Upper lobe of left lung (tissue), 6 donors: Measurements from ENCODE around the gene EXOC6B. TPM values are rescaled to one million over a fixed set of nuclear protein-coding genes. Genes with fewer than 3 reads are reported as not detected.

Experiments
- ATAC-seq, 2 donors: fragments of 200-7000 bp; cut with Tn5 transposase; one replicate each; pipeline ENCODE4 v1.9.1; 2022; ENCODE audit warnings: mild to moderate bottlenecking in 2 of 2, moderate library complexity in 2 of 2; ENCODE audit not compliant: low FRiP score in 2 of 2
- DNase-seq, 2 donors: peaks; one replicate each; pipeline ENCODE4 v3.0.0-alpha.2; 2019 to 2020
- H3K27ac ChIP-seq, 4 donors: fragments of 200-600 bp; sonication (generic); one replicate each; pipeline ENCODE4 v1.5.1; 2016 to 2019
- H3K27me3 ChIP-seq, 4 donors: fragments of 200-600 bp; sonication (generic); one replicate each; pipeline ENCODE4 v1.5.1; 2017 to 2019
- H3K36me3 ChIP-seq, 4 donors: fragments of 200-600 bp; sonication (generic); one replicate each; pipeline ENCODE4 v1.5.1; 2016 to 2019
- H3K4me1 ChIP-seq, 4 donors: fragments of 200-600 bp; sonication (generic); one replicate each; pipeline ENCODE4 v1.5.1; 2018 to 2019
- H3K4me3 ChIP-seq, 4 donors: fragments of 200-600 bp; sonication (generic); one replicate each; pipeline ENCODE4 v1.5.1; 2017 to 2019; ENCODE audit warnings: mild to moderate bottlenecking in 2 of 4, moderate library complexity in 1 of 4
- H3K9me3 ChIP-seq, 4 donors: fragments of 200-600 bp; sonication (generic); one replicate each; pipeline ENCODE4 v1.5.1; 2018 to 2019
- EP300 ChIP-seq, 4 donors: sonication (generic); formaldehyde crosslinking; IDR thresholded peaks; one replicate each; pipeline ENCODE4 v1.5.1; 2017; ENCODE audit warnings: antibody characterized with exemption in 4 of 4, control low read depth in 2 of 4
- POLR2A ChIP-seq, 4 donors: fragments of 450-650 bp; IDR thresholded peaks; one replicate each; pipeline ENCODE4 v1.5.1; 2016 to 2017; ENCODE audit warnings: antibody characterized with exemption in 4 of 4, mild to moderate bottlenecking in 2 of 4
- POLR2AphosphoS5 ChIP-seq, 2 donors: sonication (generic); formaldehyde crosslinking; IDR thresholded peaks; one replicate each; pipeline ENCODE4 v1.5.1; 2017; ENCODE audit warnings: antibody characterized with exemption in 2 of 2
- WGBS, 2 donors: methylation state at CpG; one replicate each; pipeline ENCODE4 v1.1.5; 2017 to 2018; 5-methylcytosine and 5-hydroxymethylcytosine counted together
- total RNA-seq, 6 donors: library from RNA; depleted of rRNA in 4 of 6; stranded (reverse); fragments of >200 nt in 4 of 6; gene quantifications; one replicate each; pipeline versions ENCODE4 v1.1.0 to v1.2.1, GENCODE V29; 2016 to 2021
- TF ChIP-seq, protein P1 (sequence below), 6 experiments: fragments of 450-650 bp in 4 of 6; fragments of 200-600 bp in 2 of 6; sonication (generic) in 2 of 6; IDR thresholded peaks; one replicate each; pipeline ENCODE4 v1.5.1; 2016 to 2019; ENCODE audit warnings: antibody characterized with exemption in 6 of 6
- donor health status: DM: no; HTN: no; CAD: no; lungs with moderate emphysema.
- donor health status: DM: no; HTN: yes; CAD: no; lungs with severe emphysema.

Gene EXOC6B
- total RNA-seq, 6 donors from 2014 or later, result 11.0 to 56.6 (median 24.0) TPM

GRCh38 chr2:72513011-72513410, 312.8 kb downstream of the EXOC6B start:
- ATAC-seq (no peak), DNase-seq (no peak)
- H3K4me3 ChIP-seq, result no peak overlapping the region
- TF ChIP-seq POLR2A (IDR thresholded peaks at IDR 0.05) (no peak), EP300 (IDR thresholded peaks at IDR 0.05) (no peak), POLR2AphosphoS5 (IDR thresholded peaks at IDR 0.05) (no peak)
- TF ChIP-seq, protein P1, sequence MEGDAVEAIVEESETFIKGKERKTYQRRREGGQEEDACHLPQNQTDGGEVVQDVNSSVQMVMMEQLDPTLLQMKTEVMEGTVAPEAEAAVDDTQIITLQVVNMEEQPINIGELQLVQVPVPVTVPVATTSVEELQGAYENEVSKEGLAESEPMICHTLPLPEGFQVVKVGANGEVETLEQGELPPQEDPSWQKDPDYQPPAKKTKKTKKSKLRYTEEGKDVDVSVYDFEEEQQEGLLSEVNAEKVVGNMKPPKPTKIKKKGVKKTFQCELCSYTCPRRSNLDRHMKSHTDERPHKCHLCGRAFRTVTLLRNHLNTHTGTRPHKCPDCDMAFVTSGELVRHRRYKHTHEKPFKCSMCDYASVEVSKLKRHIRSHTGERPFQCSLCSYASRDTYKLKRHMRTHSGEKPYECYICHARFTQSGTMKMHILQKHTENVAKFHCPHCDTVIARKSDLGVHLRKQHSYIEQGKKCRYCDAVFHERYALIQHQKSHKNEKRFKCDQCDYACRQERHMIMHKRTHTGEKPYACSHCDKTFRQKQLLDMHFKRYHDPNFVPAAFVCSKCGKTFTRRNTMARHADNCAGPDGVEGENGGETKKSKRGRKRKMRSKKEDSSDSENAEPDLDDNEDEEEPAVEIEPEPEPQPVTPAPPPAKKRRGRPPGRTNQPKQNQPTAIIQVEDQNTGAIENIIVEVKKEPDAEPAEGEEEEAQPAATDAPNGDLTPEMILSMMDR (IDR thresholded peaks at IDR 0.05), result no peak
- 95 to 96% methylated on average over 3 of the region's 3 CpGs for WGBS, 2 donors
- no peaks in the 10 kb centered on the region for H3K4me1 ChIP-seq
- H3K9me3 ChIP-seq, result no peaks in the 10 kb centered on the region
- no peak overlapping the region for H3K27ac ChIP-seq
- H3K36me3 ChIP-seq, result peaks cover 0 to 6% (median 0%) of the 10 kb centered on the region in 4 donors
- H3K27me3 ChIP-seq, result no peaks in the 10 kb centered on the region

DNA sequence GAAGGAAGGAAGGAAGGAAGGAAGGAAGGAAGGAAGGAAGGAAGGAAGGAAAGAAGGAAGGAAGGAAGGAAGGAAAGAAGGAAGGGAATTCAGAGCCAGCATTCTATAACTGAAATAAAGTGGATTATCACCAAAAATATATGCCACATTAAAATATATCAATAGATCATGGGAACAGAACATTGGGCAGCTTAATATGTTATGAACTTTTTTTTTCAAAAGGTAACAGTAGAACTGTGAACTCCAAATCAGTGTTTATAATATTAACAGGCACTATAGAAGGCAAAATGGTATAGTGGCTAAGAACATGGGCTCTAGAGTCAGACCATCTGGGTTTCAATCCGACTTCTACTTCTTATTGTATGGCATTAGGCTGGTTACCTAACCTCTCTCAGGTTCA, 313.5 kb downstream of the EXOC6B start:
- WGBS, 2 donors, result 90% methylated on average over 1 of the region's 1 CpG

GRCh38 chr2:72511906-72512305, 313.9 kb downstream of the EXOC6B start:
- Histone ChIP-seq H3K9me3 (no peaks in the 10 kb centered on the region), H3K4me3 (no peak overlapping the region), H3K36me3 (peaks cover 0 to 6% (median 0%) of the 10 kb centered on the region in 4 donors), H3K27ac (no peak overlapping the region), H3K4me1 (no peaks in the 10 kb centered on the region), H3K27me3 (no peaks in the 10 kb centered on the region)
- ATAC-seq (no peak), DNase-seq (no peak)
- TF ChIP-seq, protein P1 (IDR thresholded peaks at IDR 0.05), result no peak
- TF ChIP-seq EP300 (IDR thresholded peaks at IDR 0.05) (no peak), POLR2AphosphoS5 (IDR thresholded peaks at IDR 0.05) (no peak), POLR2A (IDR thresholded peaks at IDR 0.05) (no peak)
- WGBS, 2 donors, result 92 to 94% methylated on average over 1 of the region's 1 CpG

More for the DNA sequence above, 313.5 kb downstream of the EXOC6B start:
- H3K27ac ChIP-seq, result no peak overlapping the region
- H3K9me3 ChIP-seq, result no peaks in the 10 kb centered on the region
- ATAC-seq, result no peak
- no peaks in the 10 kb centered on the region for H3K27me3 ChIP-seq
- peaks cover 0 to 6% (median 0%) of the 10 kb centered on the region in 4 donors for H3K36me3 ChIP-seq
- TF ChIP-seq EP300 (IDR thresholded peaks at IDR 0.05) (no peak), POLR2A (IDR thresholded peaks at IDR 0.05) (no peak), POLR2AphosphoS5 (IDR thresholded peaks at IDR 0.05) (no peak)
- TF ChIP-seq, protein P1 (IDR thresholded peaks at IDR 0.05), result no peak
- no peak overlapping the region for H3K4me3 ChIP-seq
- no peak for DNase-seq
- no peaks in the 10 kb centered on the region for H3K4me1 ChIP-seq

- no peak for DNase-seq
- 87 to 100% methylated on average over 2 of the region's 2 CpGs for WGBS, 2 donors
Measured at GRCh38 chr2:72497763-72498162, 328.1 kb downstream of the EXOC6B start.

DNA sequence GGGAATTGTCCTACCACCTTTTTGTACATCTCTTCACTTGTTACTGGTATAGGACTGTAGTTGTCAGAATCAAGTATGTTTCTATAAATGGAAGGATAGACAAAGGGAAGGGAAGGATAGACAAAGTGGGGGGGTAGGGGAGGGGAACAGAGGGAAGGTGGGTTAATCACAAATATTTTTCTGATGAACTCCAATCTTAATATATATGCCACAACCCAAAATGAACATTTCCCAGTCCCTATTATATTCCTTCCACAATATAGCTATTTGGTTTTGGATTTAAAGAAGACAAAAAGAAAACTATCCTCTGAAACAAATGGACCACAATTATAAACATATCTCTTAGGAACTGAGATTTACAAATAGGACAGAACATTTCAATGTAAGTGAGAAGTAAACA, 329.4 kb downstream of the EXOC6B start:
- Histone ChIP-seq H3K4me1 (no peaks in the 10 kb centered on the region), H3K9me3 (no peaks in the 10 kb centered on the region), H3K27ac (no peak overlapping the region), H3K27me3 (no peaks in the 10 kb centered on the region), H3K4me3 (no peak overlapping the region), H3K36me3 (peaks cover 0 to 21% (median 0%) of the 10 kb centered on the region in 4 donors)
- ATAC-seq (no peak), DNase-seq (no peak)
- TF ChIP-seq POLR2AphosphoS5 (IDR thresholded peaks at IDR 0.05) (no peak), EP300 (IDR thresholded peaks at IDR 0.05) (no peak), POLR2A (IDR thresholded peaks at IDR 0.05) (no peak)
- TF ChIP-seq, protein P1 (IDR thresholded peaks at IDR 0.05), result no peak

More at GRCh38 chr2:72497763-72498162, 328.1 kb downstream of the EXOC6B start:
- peaks cover 0 to 14% (median 0%) of the 10 kb centered on the region in 4 donors for H3K36me3 ChIP-seq
- ATAC-seq, result no peak
- H3K27me3 ChIP-seq, result no peaks in the 10 kb centered on the region
- no peak overlapping the region for H3K27ac ChIP-seq
- H3K4me1 ChIP-seq, result no peaks in the 10 kb centered on the region
- no peaks in the 10 kb centered on the region for H3K9me3 ChIP-seq
- no peak overlapping the region for H3K4me3 ChIP-seq
- no peak for TF ChIP-seq POLR2A (IDR thresholded peaks at IDR 0.05)
- TF ChIP-seq, protein P1 (IDR thresholded peaks at IDR 0.05), result no peak
